COLO829 (cell line): ENCODE results near the gene TSHZ3.

ENCODE experiments used
- DNase-seq: peaks from one replicate; pipeline ENCODE4 v3.0.0; 2012; ENCODE audit warnings: low spot score

The TSHZ3 gene

DNA sequence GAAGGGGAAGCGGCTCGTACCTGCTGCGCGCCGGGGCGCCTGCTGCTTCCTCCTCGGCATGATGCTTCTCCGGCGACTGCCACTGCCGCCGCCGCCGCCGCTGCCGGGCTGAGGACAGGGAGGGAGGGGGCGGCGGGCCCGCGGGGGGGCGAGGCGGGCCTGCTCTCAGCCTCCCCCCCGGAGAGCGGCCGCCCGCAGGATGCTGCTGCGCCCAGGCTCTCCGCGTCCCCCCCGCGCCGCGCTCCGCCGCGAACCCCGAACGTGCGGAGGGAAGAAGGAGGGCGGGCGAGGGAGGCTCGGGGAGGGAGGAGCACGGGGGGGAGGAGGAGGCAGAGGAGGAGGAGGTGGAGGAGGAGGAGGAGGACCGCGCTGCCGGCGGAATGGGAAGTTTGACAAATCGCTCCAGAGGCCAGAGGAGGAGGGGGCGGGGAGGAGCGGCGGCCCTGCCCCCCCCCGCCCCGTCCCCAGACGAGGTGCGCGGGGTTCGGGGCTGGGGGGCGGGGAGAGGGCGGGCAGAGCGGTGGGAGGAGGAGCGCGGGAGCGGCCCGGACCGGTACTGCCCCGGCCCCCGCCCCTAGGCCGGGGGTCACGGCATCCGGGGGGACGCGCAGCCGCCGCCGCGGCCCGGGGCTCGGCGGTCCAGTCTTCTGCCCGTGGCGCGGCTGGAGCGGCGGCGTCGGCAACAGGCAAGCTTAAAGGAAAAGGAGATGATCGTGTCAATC lies at the start of gene TSHZ3:
TSHZ3 (minus strand) TSS at position 277 of the 722 bp plus-strand sequence; CDS start at position 60, 217 bp downstream.
- no peak for DNase-seq

GRCh38 chr19:31397308-31397707 lies 48.1 kb upstream of the TSHZ3 start:
- no peak for DNase-seq

- no peak for DNase-seq
Observed at GRCh38 chr19:31392464-31392863, 43.2 kb upstream of the TSHZ3 start.

DNA sequence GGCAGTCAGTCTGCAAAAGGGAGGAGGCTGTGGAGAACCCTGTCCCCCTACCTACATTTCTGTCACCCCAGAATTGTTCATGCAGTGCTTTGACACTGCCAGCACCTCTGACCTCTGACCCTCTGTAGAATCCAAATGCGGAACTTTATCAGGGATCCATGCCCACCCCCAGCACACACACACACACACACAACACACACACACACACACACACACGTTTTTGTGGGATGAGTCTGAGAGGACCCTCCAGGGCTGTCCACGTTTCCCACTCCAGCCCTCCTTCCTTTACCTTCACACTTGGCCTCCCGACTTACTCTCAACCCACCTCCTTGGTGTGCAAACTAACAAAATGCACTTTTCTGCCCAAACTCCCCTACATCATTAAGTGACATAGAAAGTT lies 42.3 kb upstream of the TSHZ3 start:
- no peak for DNase-seq

DNA sequence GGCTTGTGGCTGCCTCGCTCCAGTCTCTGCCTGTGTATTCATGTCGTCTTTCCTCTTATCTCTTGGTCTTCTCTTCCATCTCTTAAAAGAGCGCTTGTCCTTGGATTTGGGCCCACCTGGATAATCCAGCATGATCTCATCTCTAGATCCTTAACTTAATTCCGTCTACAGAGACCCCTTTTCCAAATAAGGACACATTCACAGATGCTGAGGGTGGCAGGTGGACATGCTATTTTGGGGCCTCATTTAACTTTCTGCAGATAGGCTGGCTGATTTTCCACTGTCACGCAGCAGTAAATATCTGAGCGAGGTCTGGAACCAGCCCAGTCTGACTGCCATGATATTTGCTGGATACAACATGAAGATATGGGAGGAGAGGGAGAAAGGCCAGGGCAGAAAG lies 41.5 kb upstream of the TSHZ3 start:
- DNase-seq, result no peak

DNA sequence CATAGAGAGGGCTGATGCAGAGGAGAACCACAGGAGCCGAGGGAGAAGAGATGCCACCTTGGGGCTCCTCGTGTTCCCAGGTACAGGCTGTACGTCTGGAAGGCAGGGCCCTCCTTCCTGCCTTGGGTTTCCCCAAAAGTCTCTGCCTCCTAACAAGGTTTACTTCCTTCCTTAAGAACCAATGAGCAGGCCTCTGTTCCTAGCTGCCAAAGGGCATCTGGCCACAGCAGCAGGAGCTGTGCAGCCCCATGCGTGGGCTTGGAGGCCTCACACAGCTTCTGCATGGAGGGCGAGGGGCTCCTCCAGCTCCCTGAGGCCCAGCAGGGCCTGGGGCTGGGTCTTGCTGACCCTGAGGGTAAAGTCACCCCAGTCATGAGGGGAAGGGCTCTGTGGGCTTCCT lies 40.6 kb upstream of the TSHZ3 start:
- no peak for DNase-seq

GRCh38 chr19:31387717-31388301 lies 38.6 kb upstream of the TSHZ3 start:
- DNase-seq, result no peak

DNA sequence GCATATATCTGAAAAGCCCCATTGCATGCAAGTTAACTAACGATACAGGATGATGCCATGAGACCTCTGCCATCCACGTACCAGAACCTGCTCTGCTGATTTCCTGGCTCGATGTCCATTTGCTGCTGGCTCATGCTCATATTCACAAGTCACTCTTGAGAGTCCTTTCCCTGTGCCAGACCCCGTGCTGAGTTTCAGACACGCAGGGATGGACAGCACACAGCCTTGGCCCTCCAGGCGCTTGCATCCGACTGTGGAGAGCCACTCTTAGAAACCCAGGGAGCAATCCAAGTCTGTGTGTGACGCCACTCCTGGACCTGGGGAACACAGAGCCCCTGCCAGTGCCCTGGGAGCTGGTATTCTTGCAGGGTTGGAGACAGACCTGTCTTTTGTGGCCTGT lies 37.6 kb upstream of the TSHZ3 start:
- no peak for DNase-seq

- no peak for DNase-seq
Observed at GRCh38 chr19:31385744-31386143, 36.5 kb upstream of the TSHZ3 start.

GRCh38 chr19:31383553-31383952 lies 34.3 kb upstream of the TSHZ3 start:
- no peak for DNase-seq

- DNase-seq, result no peak
Observed at GRCh38 chr19:31380854-31381253, 31.6 kb upstream of the TSHZ3 start.

GRCh38 chr19:31378404-31378803 lies 29.2 kb upstream of the TSHZ3 start:
- DNase-seq, result peak; percentile 22

GRCh38 chr19:31377736-31378135 lies 28.5 kb upstream of the TSHZ3 start:
- no peak for DNase-seq

- no peak for DNase-seq
Observed at GRCh38 chr19:31372246-31372781, 23.1 kb upstream of the TSHZ3 start.

DNA sequence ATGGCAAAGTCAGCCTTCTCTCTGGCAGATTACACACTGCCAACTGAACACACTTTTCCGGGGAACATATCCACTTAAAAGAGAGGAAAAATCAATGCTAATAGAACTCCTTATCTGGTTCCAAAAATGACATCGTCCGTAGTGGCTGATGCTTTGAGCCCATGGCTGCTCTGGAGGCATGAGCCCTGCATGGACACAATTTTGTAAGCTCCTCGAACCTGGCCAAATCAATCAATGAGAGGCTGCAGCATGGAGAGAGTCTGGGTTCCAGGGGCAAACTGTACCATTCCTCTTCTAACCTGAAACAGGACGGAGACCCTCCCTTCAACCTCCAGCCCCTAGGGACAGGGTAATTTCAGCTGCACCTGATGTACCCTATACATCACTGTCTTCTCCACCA lies 21.0 kb upstream of the TSHZ3 start:
- no peak for DNase-seq

GRCh38 chr19:31364963-31365362 lies 15.7 kb upstream of the TSHZ3 start:
- DNase-seq, result no peak

- DNase-seq, result no peak
Observed at GRCh38 chr19:31361728-31362127, 12.5 kb upstream of the TSHZ3 start.

- DNase-seq, result no peak
Observed at GRCh38 chr19:31357315-31357673, 8.1 kb upstream of the TSHZ3 start.

GRCh38 chr19:31356587-31357314 lies 7.5 kb upstream of the TSHZ3 start:
- DNase-seq, result peak; percentile 24

- DNase-seq, result no peak
Observed at GRCh38 chr19:31355665-31356289, 6.5 kb upstream of the TSHZ3 start.

DNA sequence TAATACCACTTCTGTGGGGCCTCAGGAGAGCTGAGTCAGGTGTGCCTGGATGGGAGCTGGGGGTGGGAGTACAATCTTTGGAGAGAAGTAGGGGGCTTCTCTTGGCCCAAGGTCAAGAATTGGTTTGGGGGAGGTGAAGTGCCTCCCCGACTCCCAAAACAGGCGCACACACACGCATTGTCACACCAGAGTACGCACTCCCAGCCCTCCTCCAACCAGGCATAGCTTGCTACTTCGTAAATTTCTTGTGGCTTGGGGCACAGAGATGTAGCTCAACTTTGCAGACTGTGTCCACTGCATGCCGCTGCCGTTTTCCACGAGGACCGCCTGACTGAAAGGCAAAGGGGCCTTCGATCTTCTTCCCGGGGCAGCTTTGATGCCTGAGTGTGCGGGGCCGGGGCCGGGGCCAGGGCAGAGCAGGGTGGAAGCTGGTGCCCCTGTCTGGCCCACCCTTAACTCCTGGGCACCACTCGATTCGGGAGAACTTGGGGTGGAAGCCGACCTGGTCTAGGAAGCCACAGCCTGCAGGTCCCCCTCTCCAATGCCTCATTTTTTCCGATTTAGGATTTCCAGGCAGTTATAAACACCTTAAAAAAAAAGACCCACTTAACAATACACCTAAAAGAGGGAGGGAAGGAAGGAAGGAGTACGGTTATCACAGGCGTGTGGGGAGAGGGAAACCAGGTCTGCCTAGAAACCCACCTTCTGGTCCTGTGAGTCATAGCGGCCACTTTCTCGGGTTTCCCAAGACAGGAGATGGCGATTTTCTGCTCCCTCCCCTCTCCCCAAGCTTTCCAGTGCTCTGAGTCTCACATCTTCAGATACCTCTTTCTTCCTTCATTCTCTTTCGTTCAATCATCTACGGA lies 5.8 kb upstream of the TSHZ3 start:
- no peak for DNase-seq

DNA sequence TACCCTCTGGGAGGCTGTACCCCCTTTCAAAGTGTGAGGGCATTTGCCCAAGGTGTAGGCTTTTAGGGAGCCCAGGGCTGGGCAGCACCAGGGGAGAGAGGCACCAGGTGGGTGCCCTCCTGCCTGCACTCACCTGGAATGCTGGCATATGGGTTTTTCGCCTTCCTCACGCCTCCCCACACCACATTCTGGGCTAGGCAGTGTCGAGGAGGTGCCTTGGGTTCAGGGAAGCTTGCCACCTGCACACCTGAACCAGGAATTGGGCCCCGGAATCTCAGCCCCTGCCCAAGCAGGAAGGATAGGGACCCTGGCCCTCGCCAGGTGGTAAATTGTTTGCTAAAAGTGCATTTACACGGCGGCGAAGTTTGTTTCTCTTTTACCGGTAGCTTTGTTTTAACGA lies 5.1 kb upstream of the TSHZ3 start:
- no peak for DNase-seq
